GM19043 (cell line): ENCODE results near the gene CTBP1.

Source experiments
- ATAC-seq: cut with Tn5 transposase; IDR thresholded peaks from one replicate; pipeline ENCODE4 v1.9.1; 2021; ENCODE audit warnings: low read depth; ENCODE audit not compliant: unreplicated experiment

CTBP1 gene

DNA sequence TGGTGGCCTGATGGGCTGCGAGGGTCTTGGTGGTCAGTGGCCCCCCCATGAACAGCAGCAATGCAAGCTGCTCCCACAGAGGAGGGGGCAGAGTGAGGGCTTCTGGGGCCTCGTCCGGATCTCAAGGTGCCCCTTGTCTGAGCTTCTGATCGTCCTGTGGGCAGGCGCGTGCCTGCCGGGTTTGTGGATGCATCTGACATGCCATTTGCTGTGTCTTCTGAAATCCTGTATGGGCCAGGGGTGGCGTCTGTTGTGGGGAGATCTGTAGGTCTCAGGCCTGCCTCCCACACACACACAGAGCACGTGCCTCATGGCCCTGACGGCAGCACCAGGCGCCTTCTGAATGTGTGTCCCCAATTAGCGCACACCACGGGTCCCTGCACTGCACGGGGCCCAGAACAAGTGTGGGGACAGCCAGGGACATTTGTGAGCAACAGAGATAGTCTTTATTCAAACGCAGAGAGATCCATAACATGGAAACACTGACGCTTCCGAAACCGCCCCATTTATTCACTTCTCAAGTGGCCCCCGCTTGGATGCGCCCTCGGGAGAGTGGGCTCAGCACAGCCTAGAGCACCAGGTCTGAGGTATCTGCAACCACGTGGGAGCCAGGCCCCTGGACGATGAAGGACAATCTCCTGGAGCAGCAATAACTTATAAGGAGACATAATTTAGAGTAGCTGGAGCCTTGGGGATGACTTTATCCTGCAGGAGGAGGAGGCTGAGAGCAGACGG lies 82.3 kb downstream of the CTBP1 start:
- no peak for ATAC-seq

DNA sequence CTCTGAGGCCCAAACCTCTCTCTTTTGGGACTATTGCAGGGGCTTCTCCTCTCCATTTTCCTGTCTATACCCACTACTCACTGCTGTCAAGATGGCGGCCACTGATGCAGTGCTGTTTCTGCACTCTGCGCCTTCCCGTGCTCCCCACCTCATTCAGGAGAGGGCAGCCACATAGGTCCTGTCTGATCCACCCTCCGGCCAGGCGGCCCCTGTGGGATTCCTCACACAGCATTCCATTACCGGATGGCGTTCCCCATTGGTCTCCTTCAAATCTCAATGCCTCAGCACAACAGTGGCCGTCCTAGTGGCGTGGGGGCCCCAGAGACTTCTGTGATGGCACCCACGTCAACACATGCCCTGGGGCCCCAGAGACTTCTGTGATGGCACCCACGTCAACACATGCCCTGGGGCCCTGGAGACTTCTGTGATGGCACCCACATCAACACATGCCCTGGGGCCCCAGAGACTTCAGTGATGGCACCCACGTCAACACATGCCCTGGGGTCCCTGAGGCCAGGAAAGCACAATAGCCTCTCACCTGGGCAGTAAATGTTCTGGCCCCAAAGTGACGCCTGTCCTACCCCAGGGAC lies 83.9 kb downstream of the CTBP1 start:
- no peak for ATAC-seq

DNA sequence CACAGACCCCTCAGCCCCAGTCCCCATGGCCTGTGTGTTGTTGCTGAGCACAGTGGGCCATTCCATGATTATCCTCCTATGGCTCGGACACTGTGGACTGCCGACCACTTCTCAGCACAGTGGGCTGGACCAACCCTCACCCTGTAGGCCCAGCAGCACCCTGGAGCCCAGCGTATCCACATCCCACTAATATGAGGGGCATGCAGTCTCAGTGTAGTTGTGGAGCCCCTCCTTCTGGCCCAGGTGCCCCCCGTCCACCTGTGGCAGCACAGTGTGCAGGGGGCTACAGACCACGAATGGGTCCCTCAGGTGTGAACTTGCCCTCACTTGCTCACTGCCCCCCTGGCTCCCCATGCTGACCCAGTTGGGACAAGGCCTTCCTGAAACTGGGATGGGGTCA lies 84.5 kb downstream of the CTBP1 start:
- no peak for ATAC-seq

DNA sequence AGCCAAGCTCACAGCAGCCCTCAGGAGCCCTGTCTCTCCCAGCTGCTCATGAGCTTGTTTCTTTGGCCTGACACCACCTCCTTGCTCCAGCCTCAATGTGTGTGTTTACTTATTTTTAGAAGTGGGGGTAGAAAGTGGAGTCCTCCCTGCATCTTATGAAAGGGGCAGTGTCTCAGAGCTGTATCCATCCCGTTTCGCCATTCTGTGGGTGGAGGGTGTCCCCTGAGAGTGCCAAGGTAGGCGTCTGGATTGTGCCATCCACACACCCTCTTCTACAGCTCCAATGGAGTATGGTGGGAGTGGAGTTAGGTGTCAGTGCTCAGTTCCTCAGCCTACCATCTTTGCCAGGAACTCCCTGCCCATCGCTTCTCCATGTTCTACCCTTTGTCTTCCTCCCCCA lies 84.9 kb downstream of the CTBP1 start:
- ATAC-seq = no peak
